H9 (cell line): ENCODE data around the gene KY. TPM values are rescaled to one million over a fixed set of nuclear protein-coding genes. Genes with fewer than 3 reads are reported as not detected.

Experiments used
- DNase-seq: peaks from one replicate; pipeline ENCODE4 v3.0.0-alpha.2; 2017
- H2AFZ ChIP-seq: one replicate; pipeline ENCODE4 v1.6.1; 2013; ENCODE audit warnings: mild to moderate bottlenecking, low read length, control low read depth, moderate library complexity
- H2AK5ac ChIP-seq: 2 replicates; pipeline ENCODE4 v1.6.1; 2013; ENCODE audit warnings: low read length, control low read depth, mixed read lengths; ENCODE audit not compliant: insufficient read length
- H2BK120ac ChIP-seq: one replicate; pipeline ENCODE4 v1.6.1; 2013; ENCODE audit warnings: low read depth, mild to moderate bottlenecking, low read length, control low read depth, inconsistent platforms; ENCODE audit not compliant: poor library complexity, severe bottlenecking
- H2BK12ac ChIP-seq: 2 replicates; pipeline ENCODE4 v1.6.1; 2013; ENCODE audit warnings: low read length, control low read depth, mixed read lengths, low read depth; ENCODE audit not compliant: insufficient read length
- H2BK15ac ChIP-seq: 2 replicates; pipeline ENCODE4 v1.6.1; 2013; ENCODE audit warnings: low read depth, low read length, control low read depth
- H2BK20ac ChIP-seq: one replicate; pipeline ENCODE4 v1.6.1; 2013; ENCODE audit warnings: low read depth, mild to moderate bottlenecking, low read length, control low read depth, inconsistent platforms; ENCODE audit not compliant: poor library complexity, severe bottlenecking
- H2BK5ac ChIP-seq: 2 replicates; pipeline ENCODE4 v1.6.1; 2013; ENCODE audit warnings: low read length, control low read depth, mixed read lengths; ENCODE audit not compliant: insufficient read length
- H3K14ac ChIP-seq: 2 replicates; pipeline ENCODE4 v1.6.1; 2013; ENCODE audit warnings: low read length, control low read depth; ENCODE audit not compliant: insufficient read depth
- H3K18ac ChIP-seq: 2 replicates; pipeline ENCODE4 v1.6.1; 2013; ENCODE audit warnings: low read depth, mild to moderate bottlenecking, mixed read lengths, low read length, control low read depth; ENCODE audit not compliant: insufficient read length
- H3K23ac ChIP-seq: 2 replicates; pipeline ENCODE4 v1.6.1; 2013; ENCODE audit warnings: low read length, control low read depth, mixed read lengths, low read depth; ENCODE audit not compliant: insufficient read length
- H3K23me2 ChIP-seq: 2 replicates; pipeline ENCODE4 v1.6.1; 2013; ENCODE audit warnings: low read depth, mild to moderate bottlenecking, mixed read lengths, low read length, control low read depth; ENCODE audit not compliant: insufficient read length, poor library complexity, severe bottlenecking
- H3K27ac ChIP-seq: 2 replicates; pipeline ENCODE4 v1.5.1; 2013; ENCODE audit warnings: low read length, control low read depth, mixed read lengths, low read depth; ENCODE audit not compliant: insufficient read length
- H3K27me3 ChIP-seq: 2 replicates; pipeline ENCODE4 v1.6.1; 2013; ENCODE audit warnings: low read length, control low read depth, inconsistent platforms; ENCODE audit not compliant: insufficient read depth
- H3K4ac ChIP-seq: 2 replicates; pipeline ENCODE4 v1.6.1; 2013; ENCODE audit warnings: low read depth, mild to moderate bottlenecking, control low read depth, inconsistent platforms, low read length, moderate library complexity
- H3K4me1 ChIP-seq: 2 replicates; pipeline ENCODE4 v1.6.1; 2013; ENCODE audit warnings: low read length, control low read depth, inconsistent platforms; ENCODE audit not compliant: insufficient read depth
- H3K4me2 ChIP-seq: 2 replicates; pipeline ENCODE4 v1.6.1; 2013; ENCODE audit warnings: low read length, control low read depth, mixed read lengths; ENCODE audit not compliant: insufficient read length, insufficient read depth
- H3K56ac ChIP-seq: 2 replicates; pipeline ENCODE4 v1.6.1; 2013; ENCODE audit warnings: low read depth, mild to moderate bottlenecking, mixed read lengths, low read length, control low read depth; ENCODE audit not compliant: insufficient read length
- H3K79me1 ChIP-seq: 2 replicates; pipeline ENCODE4 v1.6.1; 2013; ENCODE audit warnings: low read depth, mild to moderate bottlenecking, moderate library complexity, low read length, control low read depth, inconsistent platforms; ENCODE audit not compliant: insufficient read depth, poor library complexity, severe bottlenecking
- H3K79me2 ChIP-seq: 2 replicates; pipeline ENCODE4 v1.6.1; 2013; ENCODE audit warnings: low read length, control low read depth, inconsistent platforms; ENCODE audit not compliant: insufficient read depth
- H3K9ac ChIP-seq: 2 replicates; pipeline ENCODE4 v1.6.1; 2013; ENCODE audit warnings: low read length, control low read depth, mixed read lengths; ENCODE audit not compliant: insufficient read length; ENCODE audit errors: extremely low read depth
- H3K9me3 ChIP-seq: one replicate; pipeline ENCODE4 v1.6.1; 2013; ENCODE audit warnings: low read depth, low read length, inconsistent platforms; ENCODE audit not compliant: control insufficient read depth
- H3T11ph ChIP-seq: one replicate; pipeline ENCODE4 v1.6.1; 2013; ENCODE audit warnings: mild to moderate bottlenecking, low read length, control low read depth, inconsistent platforms
- H4K20me1 ChIP-seq: one replicate; pipeline ENCODE4 v1.6.1; 2013; ENCODE audit not compliant: control insufficient read depth, insufficient read length, insufficient read depth
- H4K5ac ChIP-seq: 2 replicates; pipeline ENCODE4 v1.6.1; 2013; ENCODE audit warnings: low read depth, mild to moderate bottlenecking, mixed read lengths, low read length, control low read depth; ENCODE audit not compliant: insufficient read length
- H4K8ac ChIP-seq: replicated peaks from 2 replicates; pipeline ENCODE4 v1.6.1; 2013; ENCODE audit warnings: low read length, control low read depth, mixed read lengths, low read depth; ENCODE audit not compliant: insufficient read length
- H4K91ac ChIP-seq: 2 replicates; pipeline ENCODE4 v1.6.1; 2013; ENCODE audit warnings: low read depth, mild to moderate bottlenecking, moderate library complexity, mixed read lengths, low read length, control low read depth; ENCODE audit not compliant: insufficient read length
- H3K27ac Mint-ChIP-seq, 3 experiments: 2 replicates in 2 of 3; 3 replicates in 1 of 3; pipeline ENCODE4 v1.8.0; 2020 to 2021; ENCODE audit warnings: mixed read lengths in 3 of 3, mild to moderate bottlenecking in 1 of 3, moderate library complexity in 1 of 3
- H3K27me3 Mint-ChIP-seq: 2 replicates; pipeline ENCODE4 v1.8.0; 2021; ENCODE audit warnings: low read depth, mild to moderate bottlenecking, moderate library complexity, mixed read lengths
- H3K36me3 Mint-ChIP-seq, 3 experiments: 2 replicates in 2 of 3; 3 replicates in 1 of 3; pipeline ENCODE4 v1.8.0; 2020 to 2021; ENCODE audit warnings: low read depth in 3 of 3, mixed read lengths in 3 of 3; ENCODE audit not compliant: insufficient read depth in 1 of 3
- H3K4me1 Mint-ChIP-seq, 2 experiments: 2 replicates each; pipeline ENCODE4 v1.8.0; 2020; ENCODE audit warnings: mixed read lengths in 2 of 2
- H3K4me3 Mint-ChIP-seq, 2 experiments: 2 replicates in 1 of 2; 3 replicates in 1 of 2; pipeline ENCODE4 v1.8.0; 2020 to 2021; ENCODE audit warnings: mild to moderate bottlenecking in 2 of 2, mixed read lengths in 2 of 2, moderate library complexity in 1 of 2
- H3K9me3 Mint-ChIP-seq, 2 experiments: 2 replicates in 1 of 2; 3 replicates in 1 of 2; pipeline ENCODE4 v1.8.0; 2020; ENCODE audit warnings: mild to moderate bottlenecking in 2 of 2, mixed read lengths in 2 of 2, moderate library complexity in 1 of 2
- WGBS: extraction: QIAGEN DNeasy Blood & Tissue Kit; methylation state at CpG from one replicate; pipeline ENCODE4 v1.1.7; 2013; ENCODE audit warnings: missing lambda C conversion rate, low lambda C conversion rate, mixed read lengths; ENCODE audit not compliant: insufficient read length; ENCODE audit errors: extremely low coverage; 5-methylcytosine and 5-hydroxymethylcytosine counted together
- total RNA-seq: library from RNA; stranded (reverse); gene quantifications from 2 replicates; pipeline ENCODE4 v1.2.1, GENCODE V29; 2021
- TF ChIP-seq, protein P1 (sequence below): fragments of 200-600 bp; sonication (generic); conservative IDR thresholded peaks from 3 replicates; pipeline ENCODE4 v1.8.0; 2021; ENCODE audit warnings: antibody characterized with exemption, mild to moderate bottlenecking

Gene KY
- total RNA-seq, 1 experiment from 2014 or later: not detected

GRCh38 chr3:134644731-134645514, 5.9 kb downstream of the KY start:
- Histone ChIP-seq H3K9me3 (no peaks in the 10 kb centered on the region), H3K4me1 (peaks cover 1% of the 10 kb centered on the region; the same call in 1 of the 2 replicates), H3K4ac (no peak overlapping the region), H2BK5ac (no peak overlapping the region), H3K14ac (no peak overlapping the region; the same call in 1 of the 2 replicates), H3T11ph (no peak overlapping the region), H4K5ac (no peak overlapping the region), H3K27me3 (peaks cover 34% of the 10 kb centered on the region; the same call in 1 of the 2 replicates), H3K23ac (no peak overlapping the region), H4K91ac (no peak overlapping the region), H3K9ac (no peak overlapping the region), H2BK120ac (no peak overlapping the region), H3K56ac (no peak overlapping the region), H3K79me1 (no peaks in the 10 kb centered on the region), H2AFZ (no peak overlapping the region), H3K79me2 (no peaks in the 10 kb centered on the region), H3K18ac (no peak overlapping the region), H4K8ac (no peak overlapping the region), H4K20me1 (no peaks in the 10 kb centered on the region), H3K23me2 (no peaks in the 10 kb centered on the region), H3K4me2 (no peak overlapping the region), H2BK20ac (no peak overlapping the region), H2AK5ac (no peak overlapping the region), H2BK12ac (no peak overlapping the region), H3K27ac (no peak overlapping the region), H2BK15ac (no peak overlapping the region)
- no peaks in the 10 kb centered on the region for H3K36me3 Mint-ChIP-seq
- peak; percentile 38 for DNase-seq
- H3K27me3 Mint-ChIP-seq: peaks cover 95% of the 10 kb centered on the region
- H3K9me3 Mint-ChIP-seq: no peaks in the 10 kb centered on the region
- no peak overlapping the region for H3K27ac Mint-ChIP-seq
- no CpG with 5 or more reads among the region's 11 CpGs for WGBS
- no peak overlapping the region for H3K4me3 Mint-ChIP-seq
- H3K4me1 Mint-ChIP-seq: peaks cover 11 to 18% of the 10 kb centered on the region in 2 experiments
- TF ChIP-seq, protein P1, sequence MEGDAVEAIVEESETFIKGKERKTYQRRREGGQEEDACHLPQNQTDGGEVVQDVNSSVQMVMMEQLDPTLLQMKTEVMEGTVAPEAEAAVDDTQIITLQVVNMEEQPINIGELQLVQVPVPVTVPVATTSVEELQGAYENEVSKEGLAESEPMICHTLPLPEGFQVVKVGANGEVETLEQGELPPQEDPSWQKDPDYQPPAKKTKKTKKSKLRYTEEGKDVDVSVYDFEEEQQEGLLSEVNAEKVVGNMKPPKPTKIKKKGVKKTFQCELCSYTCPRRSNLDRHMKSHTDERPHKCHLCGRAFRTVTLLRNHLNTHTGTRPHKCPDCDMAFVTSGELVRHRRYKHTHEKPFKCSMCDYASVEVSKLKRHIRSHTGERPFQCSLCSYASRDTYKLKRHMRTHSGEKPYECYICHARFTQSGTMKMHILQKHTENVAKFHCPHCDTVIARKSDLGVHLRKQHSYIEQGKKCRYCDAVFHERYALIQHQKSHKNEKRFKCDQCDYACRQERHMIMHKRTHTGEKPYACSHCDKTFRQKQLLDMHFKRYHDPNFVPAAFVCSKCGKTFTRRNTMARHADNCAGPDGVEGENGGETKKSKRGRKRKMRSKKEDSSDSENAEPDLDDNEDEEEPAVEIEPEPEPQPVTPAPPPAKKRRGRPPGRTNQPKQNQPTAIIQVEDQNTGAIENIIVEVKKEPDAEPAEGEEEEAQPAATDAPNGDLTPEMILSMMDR: no peak
